K562 (cell line): ENCODE results near the gene MSH2. TPM values are rescaled to one million over a fixed set of nuclear protein-coding genes. Genes with fewer than 3 reads are reported as not detected.
A peak's percentile ranks its signal among the peaks of the same experiment; 100 is the strongest.

ENCODE experiments used
- BCOR ChIP-seq: fragments of 450-650 bp; IDR thresholded peaks from 2 replicates; pipeline ENCODE4 v1.6.1; 2016
- BDP1 ChIP-seq: IDR thresholded peaks from 3 replicates; pipeline ENCODE4 v1.6.1; 2011; ENCODE audit not compliant: insufficient read length, insufficient read depth
- BRF2 ChIP-seq: IDR thresholded peaks from 3 replicates; pipeline ENCODE4 v1.6.1; 2011; ENCODE audit warnings: borderline replicate concordance, mild to moderate bottlenecking; ENCODE audit not compliant: insufficient read length, insufficient read depth
- DEAF1 ChIP-seq: fragments of 450-650 bp; formaldehyde crosslinking; IDR thresholded peaks from 2 replicates; pipeline ENCODE4 v1.4.0; 2020; ENCODE audit warnings: mild to moderate bottlenecking, moderate library complexity
- ETV1 ChIP-seq: fragments of 450-650 bp; conservative IDR thresholded peaks from 2 replicates; pipeline ENCODE4 v1.6.1; 2016; ENCODE audit warnings: missing genetic modification characterization, control low read depth, low read depth, missing compliant biosample characterization
- HES1 ChIP-seq: fragments of 450-650 bp; IDR thresholded peaks from 2 replicates; pipeline ENCODE4 v1.6.1; 2016; ENCODE audit warnings: low read depth, mild to moderate bottlenecking, moderate library complexity
- HSF4 ChIP-seq: fragments of 250-450 bp; sonication (Bioruptor Pico); IDR thresholded peaks from 2 replicates; pipeline ENCODE4 v2.1.2; 2022; ENCODE audit warnings: mild to moderate bottlenecking, moderate library complexity, borderline replicate concordance
- NCOA2 ChIP-seq, 2 experiments: fragments of 450-650 bp; IDR thresholded peaks; 2 replicates each; pipeline ENCODE4 v1.6.1; 2018; ENCODE audit warnings: mild to moderate bottlenecking in 2 of 2, moderate library complexity in 1 of 2; ENCODE audit not compliant: partially characterized antibody in 2 of 2
- NR1H2 ChIP-seq: sonication (generic); formaldehyde crosslinking; IDR thresholded peaks from 2 replicates; pipeline ENCODE4 v1.4.0; 2020; ENCODE audit warnings: mild to moderate bottlenecking, missing genetic modification reagents
- NR2F6 ChIP-seq: fragments of 450-650 bp; formaldehyde crosslinking; IDR thresholded peaks from 2 replicates; pipeline ENCODE4 v1.4.0; 2020; ENCODE audit warnings: mild to moderate bottlenecking
- NR3C1 ChIP-seq: sonication (generic); formaldehyde crosslinking; IDR thresholded peaks from 2 replicates; pipeline ENCODE4 v1.8.1; 2022; ENCODE audit warnings: missing genetic modification reagents
- NUFIP1 ChIP-seq: fragments of 450-650 bp; IDR thresholded peaks from 2 replicates; pipeline ENCODE4 v1.6.1; 2018; ENCODE audit not compliant: partially characterized antibody
- POU5F1 ChIP-seq: fragments of 150-350 bp; IDR thresholded peaks from 2 replicates; pipeline ENCODE4 v1.6.1; 2014; ENCODE audit warnings: borderline replicate concordance, low read length, low read depth, mild to moderate bottlenecking; ENCODE audit not compliant: partially characterized antibody
- SMAD4 ChIP-seq: fragments of 250-450 bp; sonication (Bioruptor Pico); conservative IDR thresholded peaks from 2 replicates; pipeline ENCODE4 v1.8.0; 2021; ENCODE audit warnings: inconsistent platforms, mild to moderate bottlenecking, moderate library complexity
- TBP ChIP-seq: optimal IDR thresholded peaks from 2 replicates; pipeline ENCODE3; 2011; ENCODE audit warnings: low read depth, low read length, improper control_type of control experiment
- TCF7L2 ChIP-seq: fragments of 150-350 bp; IDR thresholded peaks from 2 replicates; pipeline ENCODE4 v1.6.1; 2016; ENCODE audit warnings: low read depth, mild to moderate bottlenecking, low read length, moderate library complexity
- TEAD2 ChIP-seq: fragments of 450-650 bp; IDR thresholded peaks from 2 replicates; pipeline ENCODE4 v1.6.1; 2016; ENCODE audit warnings: missing genetic modification characterization, control low read depth, missing compliant biosample characterization
- ZBTB9 ChIP-seq: fragments of 450-650 bp; formaldehyde crosslinking; IDR thresholded peaks from 2 replicates; pipeline ENCODE4 v1.4.0; 2020; ENCODE audit warnings: mild to moderate bottlenecking, moderate library complexity
- ZFX ChIP-seq: sonication (generic); formaldehyde crosslinking; IDR thresholded peaks from 2 replicates; pipeline ENCODE4 v1.8.0; 2022; ENCODE audit warnings: mild to moderate bottlenecking, missing genetic modification reagents, moderate library complexity
- ZNF134 ChIP-seq: fragments of 250-450 bp; sonication (Bioruptor Pico); conservative IDR thresholded peaks from 2 replicates; pipeline ENCODE4 v1.4.0; 2020
- ZNF143 ChIP-seq: sonication (generic); formaldehyde crosslinking; IDR thresholded peaks from 2 replicates; pipeline ENCODE4 v1.9.0; 2022; ENCODE audit warnings: mild to moderate bottlenecking, missing genetic modification reagents
- ZNF384 ChIP-seq: IDR thresholded peaks from 2 replicates; pipeline ENCODE4 v1.6.1; 2012; ENCODE audit warnings: low read depth, low read length, improper control_type of control experiment
- ZNF586 ChIP-seq: fragments of 450-650 bp; formaldehyde crosslinking; conservative IDR thresholded peaks from 2 replicates; pipeline ENCODE4 v1.4.0; 2020; ENCODE audit warnings: mild to moderate bottlenecking, moderate library complexity
- ZNF764 ChIP-seq: fragments of 250-450 bp; sonication (Bioruptor Pico); IDR thresholded peaks from 2 replicates; pipeline ENCODE4 v1.4.0; 2020; ENCODE audit warnings: low read depth, mild to moderate bottlenecking, moderate library complexity
- polyA plus RNA-seq, 8 experiments: library from polyadenylated mRNA; depleted of rRNA in 4 of 8; stranded (reverse) in 5 of 8; unstranded in 3 of 8; fragments of >200 nt; fragmentation: Nextera tagmentation in 2 of 8; fragmentation: Illumina TruSeq in 1 of 8; extraction: Ambion mirVana in 2 of 8; extraction: Trizol in 1 of 8; gene quantifications; 2 replicates each; pipeline versions ENCODE4 v1.2.1 to v1.2.3, GENCODE V29; 2011 to 2014; ENCODE audit warnings: inconsistent platforms in 1 of 8, missing spikeins in 1 of 8
- total RNA-seq, 7 experiments: library from RNA; depleted of rRNA in 6 of 7; stranded (reverse); fragments of >200 nt in 6 of 7; fragmentation: Illumina TruSeq in 2 of 7; extraction: Trizol in 2 of 7; gene quantifications; 2 replicates each; pipeline versions ENCODE4 v1.2.1 to v1.2.3, GENCODE V29; 2011 to 2021; ENCODE audit warnings: low replicate concordance in 1 of 7

MSH2 gene
- total and polyA plus RNA-seq, 9 of the 15 experiments (the other 6 are each of a cell fraction or from before 2014, with no cell fraction given) = 51.8 to 139 (median 113) TPM

GRCh38 chr2:47402805-47403608 is at the start of gene MSH2 (continued):
- TF ChIP-seq ZNF143 (CRISPR knock-in tag) = peak; percentile 64
- TF ChIP-seq SMAD4 (CRISPR knock-in tag) = peak; percentile 33; the same call in 1 of the 2 replicates
- TF ChIP-seq ETV1 (tag) = no peak
- peak; percentile 59; the same call in 1 of the 2 replicates for TF ChIP-seq ZBTB9 (CRISPR knock-in tag)
- no peak for TF ChIP-seq ZNF384
- TF ChIP-seq TEAD2 = no peak
- TF ChIP-seq ZFX (CRISPR knock-in tag) = peak; percentile 92
- no peak for TF ChIP-seq NR2F6 (CRISPR knock-in tag)
- no peak for TF ChIP-seq ZNF586
- peak; percentile 35; the same call in 1 of the 2 replicates for TF ChIP-seq BCOR
- TF ChIP-seq NR1H2 (CRISPR knock-in tag) = peak; percentile 79; the same call in 1 of the 2 replicates
- TF ChIP-seq HES1 = no peak
- no peak for TF ChIP-seq NCOA2 (IDR thresholded peaks at IDR 0.05; ENCODE audit: partially characterized antibody in 2 of 2)
- TF ChIP-seq BRF2 = no peak
- no peak for TF ChIP-seq POU5F1
- peak; percentile 75 for TF ChIP-seq TBP
- TF ChIP-seq BDP1 = no peak
- no peak for TF ChIP-seq DEAF1
- TF ChIP-seq TCF7L2 = no peak
- TF ChIP-seq NR3C1 = peak; percentile 98
- no peak for TF ChIP-seq NUFIP1
- TF ChIP-seq ZNF764 (CRISPR knock-in tag) = no peak
- no peak for TF ChIP-seq ZNF134 (CRISPR knock-in tag)
- no peak for TF ChIP-seq HSF4 (CRISPR knock-in tag)
